ENCODE data around the gene STT3B. TPM values are rescaled to one million over a fixed set of nuclear protein-coding genes. Genes with fewer than 3 reads are reported as not detected.

Gene STT3B
- total and polyA plus RNA-seq, 2 of the 4 experiments (the other 2 are of a cell fraction), result 45.5 to 86.4 TPM

- no peak overlapping the region for H2AFZ ChIP-seq (replicated peaks; ENCODE audit: low read length, poor library complexity)
- peaks cover under 1% of the 10 kb centered on the region; the same call in 1 of the 2 replicates for H4K20me1 ChIP-seq (ENCODE audit: insufficient read depth, low read length)
- no peak for TF ChIP-seq BHLHE40 (IDR thresholded peaks at IDR 0.05; ENCODE audit: low read depth, low read length)
- TF ChIP-seq SMC3 (IDR thresholded peaks at IDR 0.05; ENCODE audit: low read depth, low read length), result no peak
- no peak for TF ChIP-seq MXI1 (IDR thresholded peaks at IDR 0.05; ENCODE audit: borderline replicate concordance, low read depth, low read length)
- no peak for TF ChIP-seq MAZ (IDR thresholded peaks at IDR 0.05; ENCODE audit: borderline replicate concordance, low read depth, low read length)
- TF ChIP-seq FOS (IDR thresholded peaks at IDR 0.05; ENCODE audit: low read depth, low read length), result no peak
- TF ChIP-seq RAD21 (IDR thresholded peaks at IDR 0.05; ENCODE audit: low read length), result no peak
- TF ChIP-seq MAFK (IDR thresholded peaks at IDR 0.05; ENCODE audit: low read depth, low read length), result no peak
- no peak for TF ChIP-seq CHD1 (IDR thresholded peaks at IDR 0.05; ENCODE audit: low read depth, low read length)
- TF ChIP-seq RCOR1 (IDR thresholded peaks at IDR 0.05; ENCODE audit: insufficient replicate concordance, low read length), result no peak
- no peak for TF ChIP-seq NFE2L2 (IDR thresholded peaks at IDR 0.05; ENCODE audit: low read depth, low read length)
- TF ChIP-seq CEBPB (IDR thresholded peaks at IDR 0.05; ENCODE audit: low read depth, low read length), result no peak
- TF ChIP-seq POLR2A (IDR thresholded peaks at IDR 0.05; ENCODE audit: low read depth, low read length), result no peak
- TF ChIP-seq ELK1 (IDR thresholded peaks at IDR 0.05; ENCODE audit: borderline replicate concordance, low read depth, low read length), result no peak
- no peak for TF ChIP-seq RFX5 (IDR thresholded peaks at IDR 0.05; ENCODE audit: low read depth, low read length)
- no peak for TF ChIP-seq USF2 (IDR thresholded peaks at IDR 0.05; ENCODE audit: low read depth, low read length)
- no peak for TF ChIP-seq CTCF (conservative IDR thresholded peaks at IDR 0.05; ENCODE audit: low read depth, low read length)
- no peak overlapping the region for H3K4me2 ChIP-seq (ENCODE audit: low read depth, low read length)
- no peak overlapping the region for H2AK5ac ChIP-seq (ENCODE audit: low read depth, low read length)
- no peak overlapping the region for H2BK120ac ChIP-seq (ENCODE audit: low read depth, low read length)
- H4K91ac ChIP-seq (ENCODE audit: insufficient read depth, low read depth, low read length), result no peak overlapping the region
- dilution Hi-C loops (cut with HindIII; ENCODE audit: low sequenced_read_pairs, unreplicated experiment), result no loop called here
- no peak for DNase-seq
- no peaks in the 10 kb centered on the region for H3K9me3 ChIP-seq (ENCODE audit: control insufficient read depth, insufficient read depth, low read length)
- no peak overlapping the region for H3K14ac ChIP-seq (replicated peaks; ENCODE audit: low read depth, low read length)
- no peak overlapping the region for H2AK9ac ChIP-seq (replicated peaks; ENCODE audit: low read depth, low read length, poor library complexity)
- no peaks in the 10 kb centered on the region for H3K9me1 ChIP-seq (ENCODE audit: insufficient read depth, low read length)
- peaks cover 8 to 13% of the 10 kb centered on the region in 2 experiments for H3K79me1 ChIP-seq (ENCODE audit: low read depth in 1 of 2, low read length in 2 of 2)
- ChIA-PET POLR2A (ENCODE audit: unreplicated experiment) (no interaction called here), CTCF (no interaction called here)
- H2BK20ac ChIP-seq (ENCODE audit: low read depth, low read length), result no peak overlapping the region
- no peak overlapping the region for H3K27ac ChIP-seq (ENCODE audit: insufficient read depth, low read length)
- BruUV-seq (replicated peaks), result no TSS peak
- no peak overlapping the region for H3K4me3 ChIP-seq (ENCODE audit: insufficient read depth, low read depth, low read length)
- peaks cover 1% of the 10 kb centered on the region; the same call in 1 of the 2 replicates for H3K36me3 ChIP-seq (ENCODE audit: control insufficient read depth, insufficient read depth, low read length)
- no peak overlapping the region for H2BK5ac ChIP-seq (ENCODE audit: low read depth, low read length, poor library complexity, severe bottlenecking)
- no peak overlapping the region for H4K5ac ChIP-seq (ENCODE audit: low read depth, low read length)
- no peaks in the 10 kb centered on the region for H3K4me1 ChIP-seq (ENCODE audit: control insufficient read depth, insufficient read depth, low read length)
- no peak overlapping the region for H4K8ac ChIP-seq (ENCODE audit: low read depth in 2 of 2, low read length in 2 of 2)
- no peaks in the 10 kb centered on the region for H3K27me3 ChIP-seq (ENCODE audit: control insufficient read depth, insufficient read depth, low read length)
- WGBS, 2 experiments (ENCODE audit: extremely low coverage in 2 of 2, insufficient read length in 1 of 2), result no CpG with 5 or more reads among the region's 2 CpGs
- no peak overlapping the region for H3K23ac ChIP-seq (ENCODE audit: low read depth, low read length)
- in situ Hi-C loops (cut with MboI; ENCODE audit: low sequenced_read_pairs), result no loop called here
- H3K9ac ChIP-seq (ENCODE audit: low read depth, low read length), result no peak overlapping the region
- no peak overlapping the region for H3K18ac ChIP-seq (ENCODE audit: low read depth, low read length)
- H3K56ac ChIP-seq (ENCODE audit: extremely low read depth, insufficient read depth, low read length), result no peak overlapping the region
- no peak overlapping the region for H2BK15ac ChIP-seq (ENCODE audit: low read depth, low read length)
- intact Hi-C loops (cut with micrococcal nuclease), result no loop called here
- no peak overlapping the region for H3K4ac ChIP-seq (ENCODE audit: low read depth, low read length)
- ATAC-seq (ENCODE audit: low read depth), result no peak
Measured at GRCh38 chr3:31580645-31581044, 47.9 kb downstream of the STT3B start.
